GM19099 (cell line): ENCODE data around the gene NT5E.

Source experiments
- POLR2A ChIP-seq: IDR thresholded peaks from 3 replicates; pipeline ENCODE4 v1.6.1; 2011; ENCODE audit warnings: low read depth; ENCODE audit not compliant: insufficient read length; ENCODE audit errors: extremely low read depth

The NT5E gene

GRCh38 chr6:85464260-85464644, 14.4 kb downstream of the NT5E start:
- no peak for TF ChIP-seq POLR2A

GRCh38 chr6:85464722-85465150, 14.9 kb downstream of the NT5E start:
- no peak for TF ChIP-seq POLR2A

GRCh38 chr6:85465762-85466161, 15.9 kb downstream of the NT5E start:
- no peak for TF ChIP-seq POLR2A

GRCh38 chr6:85468326-85468725, 18.4 kb downstream of the NT5E start:
- TF ChIP-seq POLR2A, result no peak

- TF ChIP-seq POLR2A, result no peak
These were observed 19.6 kb downstream of the NT5E start for GRCh38 chr6:85469276-85470022.

- TF ChIP-seq POLR2A, result no peak
These were observed 20.1 kb downstream of the NT5E start for GRCh38 chr6:85470023-85470410.

- TF ChIP-seq POLR2A, result no peak
These were observed 22.9 kb downstream of the NT5E start for GRCh38 chr6:85472744-85473143.

GRCh38 chr6:85473748-85474147, 23.9 kb downstream of the NT5E start:
- no peak for TF ChIP-seq POLR2A

- no peak for TF ChIP-seq POLR2A
These were observed 26.6 kb downstream of the NT5E start for GRCh38 chr6:85476532-85476931.

GRCh38 chr6:85479208-85479607, 29.3 kb downstream of the NT5E start:
- no peak for TF ChIP-seq POLR2A

GRCh38 chr6:85482206-85482904, 32.5 kb downstream of the NT5E start:
- TF ChIP-seq POLR2A, result no peak

- TF ChIP-seq POLR2A, result no peak
These were observed 33.2 kb downstream of the NT5E start for GRCh38 chr6:85482905-85483700.

GRCh38 chr6:85483846-85484245, 34.0 kb downstream of the NT5E start:
- no peak for TF ChIP-seq POLR2A

GRCh38 chr6:85484948-85485347, 35.1 kb downstream of the NT5E start:
- TF ChIP-seq POLR2A, result no peak

- no peak for TF ChIP-seq POLR2A
These were observed 40.8 kb downstream of the NT5E start for GRCh38 chr6:85490516-85491248.

GRCh38 chr6:85493389-85493788, 43.5 kb downstream of the NT5E start:
- no peak for TF ChIP-seq POLR2A
